Upper lobe of left lung (tissue), 6 donors: Measurements from ENCODE around the gene AHDC1. TPM values are rescaled to one million over a fixed set of nuclear protein-coding genes. Genes with fewer than 3 reads are reported as not detected.

Source experiments
- ATAC-seq, 2 donors: fragments of 200-7000 bp; cut with Tn5 transposase; one replicate each; pipeline ENCODE4 v1.9.1; 2022; ENCODE audit warnings: mild to moderate bottlenecking in 2 of 2, moderate library complexity in 2 of 2; ENCODE audit not compliant: low FRiP score in 2 of 2
- DNase-seq, 2 donors: peaks; one replicate each; pipeline ENCODE4 v3.0.0-alpha.2; 2019 to 2020
- H3K27ac ChIP-seq, 4 donors: fragments of 200-600 bp; sonication (generic); one replicate each; pipeline ENCODE4 v1.5.1; 2016 to 2019
- H3K27me3 ChIP-seq, 4 donors: fragments of 200-600 bp; sonication (generic); one replicate each; pipeline ENCODE4 v1.5.1; 2017 to 2019
- H3K36me3 ChIP-seq, 4 donors: fragments of 200-600 bp; sonication (generic); one replicate each; pipeline ENCODE4 v1.5.1; 2016 to 2019
- H3K4me1 ChIP-seq, 4 donors: fragments of 200-600 bp; sonication (generic); one replicate each; pipeline ENCODE4 v1.5.1; 2018 to 2019
- H3K4me3 ChIP-seq, 4 donors: fragments of 200-600 bp; sonication (generic); one replicate each; pipeline ENCODE4 v1.5.1; 2017 to 2019; ENCODE audit warnings: mild to moderate bottlenecking in 2 of 4, moderate library complexity in 1 of 4
- H3K9me3 ChIP-seq, 4 donors: fragments of 200-600 bp; sonication (generic); one replicate each; pipeline ENCODE4 v1.5.1; 2018 to 2019
- EP300 ChIP-seq, 4 donors: sonication (generic); formaldehyde crosslinking; IDR thresholded peaks; one replicate each; pipeline ENCODE4 v1.5.1; 2017; ENCODE audit warnings: antibody characterized with exemption in 4 of 4, control low read depth in 2 of 4
- POLR2A ChIP-seq, 4 donors: fragments of 450-650 bp; IDR thresholded peaks; one replicate each; pipeline ENCODE4 v1.5.1; 2016 to 2017; ENCODE audit warnings: antibody characterized with exemption in 4 of 4, mild to moderate bottlenecking in 2 of 4
- POLR2AphosphoS5 ChIP-seq, 2 donors: sonication (generic); formaldehyde crosslinking; IDR thresholded peaks; one replicate each; pipeline ENCODE4 v1.5.1; 2017; ENCODE audit warnings: antibody characterized with exemption in 2 of 2
- WGBS, 2 donors: methylation state at CpG; one replicate each; pipeline ENCODE4 v1.1.5; 2017 to 2018; 5-methylcytosine and 5-hydroxymethylcytosine counted together
- total RNA-seq, 6 donors: library from RNA; depleted of rRNA in 4 of 6; stranded (reverse); fragments of >200 nt in 4 of 6; gene quantifications; one replicate each; pipeline versions ENCODE4 v1.1.0 to v1.2.1, GENCODE V29; 2016 to 2021
- TF ChIP-seq, protein P1 (sequence below), 6 experiments: fragments of 450-650 bp in 4 of 6; fragments of 200-600 bp in 2 of 6; sonication (generic) in 2 of 6; IDR thresholded peaks; one replicate each; pipeline ENCODE4 v1.5.1; 2016 to 2019; ENCODE audit warnings: antibody characterized with exemption in 6 of 6
- donor health status: DM: no; HTN: no; CAD: no; lungs with moderate emphysema.
- donor health status: DM: no; HTN: yes; CAD: no; lungs with severe emphysema.

The AHDC1 gene
- total RNA-seq, 6 donors from 2014 or later = 10.8 to 43.4 (median 26.2) TPM

DNA sequence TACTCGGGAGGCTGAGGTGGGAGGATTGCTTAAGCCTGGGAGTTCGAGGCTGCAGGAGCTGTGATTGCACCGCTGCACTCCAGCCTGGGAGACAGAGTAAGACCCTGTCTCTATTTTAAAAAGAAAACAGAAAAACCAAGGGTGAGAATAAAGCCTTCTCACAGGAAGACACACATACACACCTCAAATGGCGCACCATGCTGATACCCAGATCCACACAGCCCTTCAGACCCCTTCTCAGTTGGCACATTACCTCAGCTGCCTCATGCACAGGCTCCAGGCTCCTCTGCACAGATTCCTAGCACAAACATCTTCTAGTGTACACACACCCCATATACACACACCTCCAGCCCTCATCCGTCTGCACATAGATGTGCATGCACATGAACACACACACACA, 23.1 kb upstream of the AHDC1 start:
- Histone ChIP-seq H3K36me3 (peaks cover 0 to 18% (median 6%) of the 10 kb centered on the region in 4 donors), H3K27me3 (no peaks in the 10 kb centered on the region), H3K4me1 (peaks cover 56 to 82% (median 69%) of the 10 kb centered on the region in 4 donors), H3K9me3 (no peaks in the 10 kb centered on the region), H3K27ac (peak overlapping the region; percentile 72 to 98 (median 95)), H3K4me3 (no peak overlapping the region)
- ATAC-seq (no peak), DNase-seq (peak in 1 of 2 donors; percentile 21)
- 77 to 87% methylated on average over 5 of the region's 5 CpGs for WGBS, 2 donors
- TF ChIP-seq EP300 (IDR thresholded peaks at IDR 0.05) (no peak), POLR2A (IDR thresholded peaks at IDR 0.05) (no peak), POLR2AphosphoS5 (IDR thresholded peaks at IDR 0.05) (no peak)
- TF ChIP-seq, protein P1, sequence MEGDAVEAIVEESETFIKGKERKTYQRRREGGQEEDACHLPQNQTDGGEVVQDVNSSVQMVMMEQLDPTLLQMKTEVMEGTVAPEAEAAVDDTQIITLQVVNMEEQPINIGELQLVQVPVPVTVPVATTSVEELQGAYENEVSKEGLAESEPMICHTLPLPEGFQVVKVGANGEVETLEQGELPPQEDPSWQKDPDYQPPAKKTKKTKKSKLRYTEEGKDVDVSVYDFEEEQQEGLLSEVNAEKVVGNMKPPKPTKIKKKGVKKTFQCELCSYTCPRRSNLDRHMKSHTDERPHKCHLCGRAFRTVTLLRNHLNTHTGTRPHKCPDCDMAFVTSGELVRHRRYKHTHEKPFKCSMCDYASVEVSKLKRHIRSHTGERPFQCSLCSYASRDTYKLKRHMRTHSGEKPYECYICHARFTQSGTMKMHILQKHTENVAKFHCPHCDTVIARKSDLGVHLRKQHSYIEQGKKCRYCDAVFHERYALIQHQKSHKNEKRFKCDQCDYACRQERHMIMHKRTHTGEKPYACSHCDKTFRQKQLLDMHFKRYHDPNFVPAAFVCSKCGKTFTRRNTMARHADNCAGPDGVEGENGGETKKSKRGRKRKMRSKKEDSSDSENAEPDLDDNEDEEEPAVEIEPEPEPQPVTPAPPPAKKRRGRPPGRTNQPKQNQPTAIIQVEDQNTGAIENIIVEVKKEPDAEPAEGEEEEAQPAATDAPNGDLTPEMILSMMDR (IDR thresholded peaks at IDR 0.05) = no peak

DNA sequence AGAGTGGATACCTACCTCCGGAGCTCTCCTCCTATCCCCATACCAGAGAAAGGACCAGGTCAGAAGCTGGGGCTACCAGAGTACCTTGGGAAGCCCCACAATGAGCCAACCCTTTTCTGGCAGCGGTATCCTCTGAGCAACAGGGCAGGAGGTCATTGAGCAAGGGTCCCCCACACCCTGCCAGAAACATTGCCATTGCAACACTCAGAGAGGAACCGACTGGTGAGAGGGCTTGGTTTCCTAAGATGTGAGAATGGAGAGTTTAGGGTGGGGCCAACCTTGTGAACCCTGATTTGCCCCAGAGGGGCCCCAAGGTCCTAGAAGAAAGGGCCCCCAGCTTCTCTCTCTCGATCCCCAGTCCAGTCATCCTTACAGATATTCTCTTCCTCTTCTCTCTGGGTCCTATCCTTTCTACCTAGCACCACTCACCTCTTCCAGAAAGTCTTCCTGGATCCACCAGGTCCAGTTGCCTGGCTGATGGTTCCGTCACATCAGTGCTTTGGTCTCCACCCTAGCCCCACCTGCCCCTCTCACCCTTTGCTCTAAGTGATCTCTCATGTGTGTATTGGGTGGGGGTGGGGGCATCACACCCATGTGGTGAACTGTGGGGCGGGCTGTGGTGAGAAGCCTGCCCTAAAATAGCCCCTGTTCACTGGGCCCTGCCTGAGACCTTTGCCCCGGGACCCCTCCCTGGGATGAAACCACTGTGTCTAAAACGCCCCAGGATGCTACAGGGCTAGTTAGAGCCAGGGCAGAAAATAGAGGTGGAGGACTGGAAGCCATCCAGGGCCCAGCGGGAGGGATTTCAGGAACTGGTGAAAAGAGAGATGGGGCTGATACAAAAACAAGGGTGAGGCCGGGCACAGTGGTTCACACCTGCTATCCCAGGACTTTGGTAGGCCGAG, 22.3 kb upstream of the AHDC1 start:
- ATAC-seq (peak; percentile 37 to 69), DNase-seq (peak in 1 of 2 donors; percentile 72)
- Histone ChIP-seq H3K4me1 (peaks cover 58 to 82% (median 70%) of the 10 kb centered on the region in 4 donors), H3K27me3 (no peaks in the 10 kb centered on the region), H3K27ac (peak overlapping the region; percentile 72 to 98 (median 95)), H3K36me3 (peaks cover 0 to 18% (median 6%) of the 10 kb centered on the region in 4 donors), H3K9me3 (no peaks in the 10 kb centered on the region), H3K4me3 (peak overlapping the region in 3 of 4 donors; percentile 2 to 26 (median 10))
- 65 to 80% methylated on average over 9 to 10 of the region's 11 CpGs for WGBS, 2 donors
- peak in 2 of 4 donors; percentile 77 to 85 for TF ChIP-seq EP300 (IDR thresholded peaks at IDR 0.05)
- peak in 1 of 4 donors; percentile 45 for TF ChIP-seq POLR2A (IDR thresholded peaks at IDR 0.05)
- peak; percentile 76 to 86 for TF ChIP-seq POLR2AphosphoS5 (IDR thresholded peaks at IDR 0.05)
- TF ChIP-seq, protein P1 (IDR thresholded peaks at IDR 0.05) = no peak

DNA sequence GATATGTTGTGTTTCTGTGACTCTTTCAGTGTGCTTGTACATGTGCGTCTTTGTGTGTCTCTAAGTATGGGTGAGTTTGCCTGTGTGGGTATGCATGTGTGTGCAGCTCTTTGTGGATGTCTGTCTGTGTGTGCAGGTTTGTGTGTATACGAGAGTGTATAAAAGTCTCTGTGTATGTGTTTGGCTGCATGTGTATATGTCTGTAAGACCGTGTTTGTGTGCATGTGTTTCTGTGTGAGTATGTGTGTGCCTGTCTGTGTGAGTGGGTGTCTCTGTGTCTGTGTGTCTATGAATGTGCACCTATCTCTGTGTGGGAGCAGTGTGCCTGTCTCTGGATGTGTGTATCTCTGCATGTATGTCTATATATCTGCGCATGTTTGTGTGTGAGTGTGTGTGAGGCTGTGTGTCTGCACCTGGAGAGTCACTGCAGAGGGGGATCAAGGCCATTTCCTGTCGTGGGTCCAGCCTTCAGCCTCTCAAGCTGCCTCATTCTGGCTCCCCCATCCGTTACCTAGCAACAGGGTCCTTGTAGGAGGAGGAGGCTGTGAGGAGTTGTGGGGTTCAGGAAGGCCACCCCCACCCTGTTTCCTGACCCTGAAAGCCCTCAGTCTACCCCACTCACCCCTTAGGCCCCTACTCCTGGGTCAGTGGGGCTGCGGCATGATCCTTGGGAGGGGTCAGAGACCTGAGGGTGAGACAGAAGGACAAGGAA, 20.7 kb upstream of the AHDC1 start:
- peaks cover 0 to 21% (median 9%) of the 10 kb centered on the region in 4 donors for H3K36me3 ChIP-seq
- H3K27ac ChIP-seq = peak overlapping the region; percentile 72 to 98 (median 95)
- H3K4me1 ChIP-seq = peaks cover 49 to 72% (median 57%) of the 10 kb centered on the region in 4 donors
- no peaks in the 10 kb centered on the region for H3K27me3 ChIP-seq
- peak in 1 of 2 donors; percentile 27 for ATAC-seq
- 57 to 70% methylated on average over 7 of the region's 7 CpGs for WGBS, 2 donors
- peak overlapping the region in 1 of 4 donors; percentile 26 for H3K4me3 ChIP-seq
- DNase-seq = peak in 1 of 2 donors; percentile 24
- TF ChIP-seq POLR2AphosphoS5 (IDR thresholded peaks at IDR 0.05) (no peak), EP300 (IDR thresholded peaks at IDR 0.05) (no peak), POLR2A (IDR thresholded peaks at IDR 0.05) (no peak)
- TF ChIP-seq, protein P1 (IDR thresholded peaks at IDR 0.05) = no peak
- H3K9me3 ChIP-seq = no peaks in the 10 kb centered on the region

DNA sequence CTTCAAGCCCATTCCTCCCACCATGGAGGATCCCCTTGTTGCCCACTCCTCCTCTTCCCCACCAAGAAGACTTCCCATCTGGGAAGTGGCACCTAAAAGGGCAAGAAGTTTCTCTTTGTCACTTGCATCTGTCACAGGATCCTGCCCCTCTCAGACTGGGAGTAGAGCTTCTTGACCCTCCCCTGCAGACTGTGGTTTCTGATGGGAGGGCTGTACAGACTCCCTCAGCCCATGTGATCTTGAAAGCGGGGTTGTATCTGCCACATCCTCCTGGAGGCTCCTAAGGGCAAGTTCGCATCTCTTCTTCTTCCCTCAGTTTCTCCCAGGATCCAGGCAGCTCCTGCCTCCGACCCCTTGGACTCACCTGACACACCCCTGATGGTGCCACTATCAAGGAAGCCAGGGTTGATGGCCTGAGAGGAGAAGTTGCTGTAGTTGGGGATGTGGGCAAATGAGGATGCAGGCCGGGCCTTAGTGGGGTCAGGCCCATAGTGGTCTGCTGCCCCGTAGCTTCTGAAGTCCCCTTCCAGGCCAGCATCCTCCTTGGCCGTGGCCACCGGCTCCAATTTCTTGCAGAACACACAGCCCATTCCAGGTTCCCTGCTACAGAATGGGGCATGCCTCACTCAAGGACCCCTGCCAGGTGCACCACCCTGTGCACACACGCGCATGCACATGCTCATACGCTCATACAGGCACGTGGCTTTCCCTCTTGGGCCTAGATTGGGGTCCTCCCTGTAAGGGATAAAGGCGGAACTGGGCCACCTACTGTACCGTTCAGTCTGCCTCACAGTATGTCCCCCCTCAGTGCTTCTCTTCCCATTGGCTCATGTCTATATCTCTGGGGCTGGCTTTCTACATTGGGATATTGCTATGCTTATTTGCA, 19.6 kb upstream of the AHDC1 start:
- no peaks in the 10 kb centered on the region for H3K27me3 ChIP-seq
- peak overlapping the region in 2 of 4 donors; percentile 55 to 96 for H3K27ac ChIP-seq
- no peaks in the 10 kb centered on the region for H3K9me3 ChIP-seq
- H3K4me3 ChIP-seq = no peak overlapping the region
- ATAC-seq (no peak), DNase-seq (peak in 1 of 2 donors; percentile 32)
- 90 to 91% methylated on average over 7 to 13 of the region's 13 CpGs for WGBS, 2 donors
- H3K36me3 ChIP-seq = peaks cover 0 to 26% (median 9%) of the 10 kb centered on the region in 4 donors
- peaks cover 44 to 62% (median 49%) of the 10 kb centered on the region in 4 donors for H3K4me1 ChIP-seq
- no peak for TF ChIP-seq EP300 (IDR thresholded peaks at IDR 0.05)
- peak in 1 of 4 donors; percentile 34 for TF ChIP-seq POLR2A (IDR thresholded peaks at IDR 0.05)
- TF ChIP-seq POLR2AphosphoS5 (IDR thresholded peaks at IDR 0.05) = no peak
